Gastroesophageal sphincter (tissue), 4 donors: Measurements from ENCODE around the gene CDC42BPB. TPM values are rescaled to one million over a fixed set of nuclear protein-coding genes. Genes with fewer than 3 reads are reported as not detected.
A peak's percentile ranks its signal among the peaks of the same experiment; 100 is the strongest.

Source experiments
- ATAC-seq: fragments of 150-250 bp; one replicate; pipeline ENCODE4 v1.9.1; 2016; ENCODE audit warnings: mild to moderate bottlenecking, moderate library complexity
- H3K27ac ChIP-seq, 4 donors: fragments of 200-600 bp; sonication (generic) in 3 of 4; 1 replicate in 3 of 4; 2 replicates in 1 of 4; pipeline ENCODE4 v1.5.1; 2016 to 2019
- H3K27me3 ChIP-seq: fragments of 200-600 bp; sonication (generic); one replicate; pipeline ENCODE4 v1.5.1; 2019
- H3K36me3 ChIP-seq, 2 donors: fragments of 200-600 bp; sonication (generic); one replicate each; pipeline ENCODE4 v1.5.1; 2019; ENCODE audit warnings: control low read depth in 1 of 2
- H3K4me1 ChIP-seq, 3 donors: fragments of 200-600 bp; sonication (generic); 1 replicate in 2 of 3; 2 replicates in 1 of 3; pipeline ENCODE4 v1.5.1; 2016 to 2019; ENCODE audit warnings: control low read depth in 2 of 3
- H3K4me3 ChIP-seq, 2 donors: fragments of 200-600 bp; sonication (generic); one replicate each; pipeline ENCODE4 v1.5.1; 2019; ENCODE audit warnings: mild to moderate bottlenecking in 1 of 2, moderate library complexity in 1 of 2
- H3K9me3 ChIP-seq, 3 donors: fragments of 200-600 bp; sonication (generic); one replicate each; pipeline ENCODE4 v1.5.1; 2017 to 2019; ENCODE audit warnings: control low read depth in 2 of 3
- EP300 ChIP-seq: sonication (generic); formaldehyde crosslinking; IDR thresholded peaks from one replicate; pipeline ENCODE4 v1.6.1; 2017; ENCODE audit warnings: antibody characterized with exemption, mild to moderate bottlenecking
- POLR2A ChIP-seq, 2 donors: fragments of 450-650 bp; IDR thresholded peaks; one replicate each; pipeline ENCODE4 v1.6.1; 2017; ENCODE audit warnings: antibody characterized with exemption in 2 of 2, mild to moderate bottlenecking in 2 of 2, moderate library complexity in 1 of 2
- POLR2AphosphoS5 ChIP-seq: sonication (generic); formaldehyde crosslinking; IDR thresholded peaks from one replicate; pipeline ENCODE4 v1.6.1; 2017; ENCODE audit warnings: antibody characterized with exemption
- WGBS, 2 donors: methylation state at CpG; one replicate each; pipeline ENCODE4 v1.1.5; 2018; ENCODE audit warnings: low coverage in 1 of 2; 5-methylcytosine and 5-hydroxymethylcytosine counted together
- total RNA-seq, 4 donors: library from RNA; depleted of rRNA; stranded (reverse); fragments of >200 nt; gene quantifications; one replicate each; pipeline ENCODE4 v1.1.0, GENCODE V29; 2016
- TF ChIP-seq, protein P1 (sequence below), 4 experiments: fragments of 200-600 bp in 2 of 4; fragments of 450-650 bp in 2 of 4; sonication (generic) in 1 of 4; IDR thresholded peaks; one replicate each; pipeline ENCODE4 v1.5.1; 2017 to 2019; ENCODE audit warnings: antibody characterized with exemption in 4 of 4, mild to moderate bottlenecking in 2 of 4, moderate library complexity in 2 of 4

The CDC42BPB gene
- total RNA-seq, 4 donors from 2014 or later: 86.7 to 151 (median 97.3) TPM

DNA sequence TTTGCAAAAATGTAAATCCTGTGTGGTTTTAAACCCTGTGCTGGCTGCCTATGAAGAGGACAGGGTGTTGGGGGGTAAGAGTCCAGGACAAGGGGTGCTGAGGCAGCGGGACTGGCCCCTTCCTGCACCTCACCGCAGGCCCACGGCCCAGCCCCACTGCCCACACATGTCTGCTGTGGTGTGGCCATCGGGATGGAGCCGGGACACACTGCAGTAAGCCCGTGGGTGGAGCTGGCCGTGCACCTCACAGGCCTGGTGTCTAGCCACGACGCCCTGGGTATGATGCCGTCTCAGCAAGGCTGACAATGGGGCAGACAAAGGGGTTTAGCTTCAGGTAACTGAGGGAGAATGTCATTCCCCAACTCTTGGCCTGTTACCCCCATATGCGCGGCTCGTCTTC lies 115.3 kb downstream of the CDC42BPB start:
- ATAC-seq: no peak
- H3K27me3 ChIP-seq: no peaks in the 10 kb centered on the region
- H3K4me1 ChIP-seq: peaks cover 3 to 20% (median 5%) of the 10 kb centered on the region in 3 donors
- no peak overlapping the region for H3K4me3 ChIP-seq
- no peak for TF ChIP-seq POLR2AphosphoS5
- TF ChIP-seq, protein P1, sequence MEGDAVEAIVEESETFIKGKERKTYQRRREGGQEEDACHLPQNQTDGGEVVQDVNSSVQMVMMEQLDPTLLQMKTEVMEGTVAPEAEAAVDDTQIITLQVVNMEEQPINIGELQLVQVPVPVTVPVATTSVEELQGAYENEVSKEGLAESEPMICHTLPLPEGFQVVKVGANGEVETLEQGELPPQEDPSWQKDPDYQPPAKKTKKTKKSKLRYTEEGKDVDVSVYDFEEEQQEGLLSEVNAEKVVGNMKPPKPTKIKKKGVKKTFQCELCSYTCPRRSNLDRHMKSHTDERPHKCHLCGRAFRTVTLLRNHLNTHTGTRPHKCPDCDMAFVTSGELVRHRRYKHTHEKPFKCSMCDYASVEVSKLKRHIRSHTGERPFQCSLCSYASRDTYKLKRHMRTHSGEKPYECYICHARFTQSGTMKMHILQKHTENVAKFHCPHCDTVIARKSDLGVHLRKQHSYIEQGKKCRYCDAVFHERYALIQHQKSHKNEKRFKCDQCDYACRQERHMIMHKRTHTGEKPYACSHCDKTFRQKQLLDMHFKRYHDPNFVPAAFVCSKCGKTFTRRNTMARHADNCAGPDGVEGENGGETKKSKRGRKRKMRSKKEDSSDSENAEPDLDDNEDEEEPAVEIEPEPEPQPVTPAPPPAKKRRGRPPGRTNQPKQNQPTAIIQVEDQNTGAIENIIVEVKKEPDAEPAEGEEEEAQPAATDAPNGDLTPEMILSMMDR (IDR thresholded peaks at IDR 0.05): no peak
- TF ChIP-seq POLR2A (IDR thresholded peaks at IDR 0.05): no peak
- TF ChIP-seq EP300: no peak
- 100% methylated on average over 1 of the region's 13 CpGs; no CpG with 5 or more reads in 1 of the 2 donors for WGBS, 2 donors
- H3K36me3 ChIP-seq: peaks cover 0 to 100% of the 10 kb centered on the region in 2 donors
- H3K9me3 ChIP-seq: no peaks in the 10 kb centered on the region
- no peak overlapping the region for H3K27ac ChIP-seq

DNA sequence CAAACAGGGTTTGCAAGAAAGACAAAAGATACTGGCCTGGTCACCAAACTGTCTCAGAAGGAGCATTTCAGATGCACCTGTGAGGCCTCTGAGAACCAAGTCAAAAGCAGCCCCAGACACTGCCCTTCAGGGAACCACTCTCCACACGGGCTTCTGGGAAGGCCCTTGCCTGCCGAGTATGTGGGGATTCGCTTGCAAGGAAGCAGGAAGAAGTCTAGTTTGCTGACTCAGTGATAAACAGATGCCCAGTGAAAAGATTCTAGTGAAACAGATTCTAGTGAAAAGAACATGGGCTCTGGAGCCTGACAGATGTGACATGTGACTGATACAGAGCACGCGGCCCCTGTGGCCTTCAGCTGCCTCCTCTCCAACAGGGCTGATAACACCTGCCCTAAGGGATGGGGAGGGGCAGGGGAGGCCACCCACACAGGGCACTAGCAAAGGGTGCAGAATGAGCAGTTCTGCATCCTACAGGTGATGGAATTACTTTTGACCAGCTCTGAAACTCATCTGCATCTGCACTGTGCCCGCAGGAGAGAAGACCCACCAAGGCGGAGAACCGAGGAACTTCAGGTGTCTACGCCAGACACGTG lies 115.8 kb downstream of the CDC42BPB start:
- H3K27me3 ChIP-seq: no peaks in the 10 kb centered on the region
- ATAC-seq: no peak
- H3K9me3 ChIP-seq: no peaks in the 10 kb centered on the region
- peak overlapping the region in 1 of 4 donors; percentile 32 for H3K27ac ChIP-seq
- WGBS, 2 donors: 87 to 90% methylated on average over 5 to 6 of the region's 10 CpGs
- peaks cover 3 to 20% (median 5%) of the 10 kb centered on the region in 3 donors for H3K4me1 ChIP-seq
- peaks cover 0 to 100% of the 10 kb centered on the region in 2 donors for H3K36me3 ChIP-seq
- TF ChIP-seq EP300 (no peak), POLR2AphosphoS5 (no peak), POLR2A (IDR thresholded peaks at IDR 0.05) (no peak)
- TF ChIP-seq, protein P1 (IDR thresholded peaks at IDR 0.05): no peak
- H3K4me3 ChIP-seq: no peak overlapping the region

DNA sequence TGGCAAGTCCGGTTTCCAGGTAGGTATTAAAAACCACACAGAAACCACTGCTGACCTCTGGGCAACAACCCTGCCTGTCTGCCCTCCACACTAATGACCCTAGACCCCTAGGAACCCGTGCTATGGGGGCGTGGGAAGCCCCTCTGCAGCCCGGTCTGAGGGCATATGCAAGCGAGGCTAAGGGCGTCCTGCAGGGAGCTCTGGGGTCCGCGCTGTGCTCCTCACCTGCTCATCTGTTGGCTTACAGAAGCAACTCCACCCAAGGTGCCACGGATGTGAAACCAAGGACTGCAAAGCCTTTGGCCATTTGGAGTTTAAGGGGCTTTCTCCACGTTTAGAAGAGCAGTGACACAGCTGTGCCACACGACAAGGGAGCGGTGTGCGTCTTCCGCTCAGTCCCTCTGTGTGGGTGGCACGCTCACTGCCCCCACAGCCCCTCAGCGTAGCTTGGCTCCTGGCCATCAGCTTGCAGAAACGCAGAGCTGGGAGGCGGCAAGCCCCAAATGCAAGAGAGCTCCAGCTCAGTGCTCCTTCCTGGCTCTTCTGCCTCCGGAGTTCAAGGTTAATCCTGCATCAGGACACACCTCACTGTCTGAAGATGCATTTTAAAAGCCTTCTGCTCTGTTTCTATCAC lies 116.5 kb downstream of the CDC42BPB start:
- peak overlapping the region in 1 of 4 donors; percentile 32 for H3K27ac ChIP-seq
- no peaks in the 10 kb centered on the region for H3K27me3 ChIP-seq
- H3K36me3 ChIP-seq: peaks cover 0 to 99% of the 10 kb centered on the region in 2 donors
- WGBS, 2 donors: 20 to 84% methylated on average over 2 to 5 of the region's 19 CpGs
- no peaks in the 10 kb centered on the region for H3K9me3 ChIP-seq
- TF ChIP-seq EP300 (no peak), POLR2A (IDR thresholded peaks at IDR 0.05) (no peak), POLR2AphosphoS5 (no peak)
- TF ChIP-seq, protein P1 (IDR thresholded peaks at IDR 0.05): no peak
- no peak for ATAC-seq
- peaks cover 3 to 20% (median 5%) of the 10 kb centered on the region in 3 donors for H3K4me1 ChIP-seq
- H3K4me3 ChIP-seq: no peak overlapping the region

DNA sequence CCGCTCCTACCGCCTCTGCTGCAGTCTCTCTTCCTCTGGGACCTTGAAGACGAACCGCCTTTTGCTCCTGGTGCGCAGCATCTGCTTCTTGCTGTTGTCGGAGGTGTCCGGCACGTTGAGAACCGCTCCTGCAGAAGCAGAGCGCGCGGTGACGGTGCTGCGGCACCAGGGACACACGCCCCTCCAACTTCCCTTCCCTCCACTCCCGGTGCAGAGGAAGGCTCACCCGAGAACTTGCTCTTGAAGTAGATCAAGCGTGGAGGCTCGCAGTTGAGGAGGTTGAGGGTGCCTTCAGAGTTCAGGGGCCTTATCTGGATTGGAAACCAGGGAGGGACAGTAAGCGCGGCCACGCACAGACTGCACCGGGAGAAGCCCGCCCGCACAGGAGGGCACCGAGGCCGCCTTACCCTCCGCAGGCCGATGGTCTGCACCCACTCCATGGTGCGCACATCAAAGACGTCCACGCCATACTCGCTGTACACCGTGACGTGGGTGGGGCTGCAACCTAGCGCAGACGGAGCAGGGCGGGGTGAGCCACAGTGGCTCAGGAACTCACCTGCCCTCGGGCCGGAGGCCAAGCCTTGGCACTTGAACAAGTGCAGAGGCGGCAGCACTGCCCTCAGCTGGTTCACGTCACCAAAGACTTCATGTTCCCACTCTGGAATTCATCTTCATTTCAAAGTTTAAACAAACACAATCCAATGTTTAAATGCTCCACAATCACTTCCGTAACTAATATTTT lies 117.4 kb downstream of the CDC42BPB start:
- H3K9me3 ChIP-seq: no peaks in the 10 kb centered on the region
- H3K27me3 ChIP-seq: no peaks in the 10 kb centered on the region
- no peak overlapping the region for H3K4me3 ChIP-seq
- H3K36me3 ChIP-seq: peaks cover 0 to 95% of the 10 kb centered on the region in 2 donors
- WGBS, 2 donors: 44 to 74% methylated on average over 6 to 14 of the region's 43 CpGs
- peak; percentile 50 for ATAC-seq
- peaks cover 3 to 20% (median 5%) of the 10 kb centered on the region in 3 donors for H3K4me1 ChIP-seq
- H3K27ac ChIP-seq: peak overlapping the region in 1 of 4 donors; percentile 24
- TF ChIP-seq POLR2A (IDR thresholded peaks at IDR 0.05) (no peak), EP300 (no peak), POLR2AphosphoS5 (peak; percentile 14)
- TF ChIP-seq, protein P1 (IDR thresholded peaks at IDR 0.05): no peak
